Measurements from ENCODE around the gene NCOA1. TPM values are rescaled to one million over a fixed set of nuclear protein-coding genes. Genes with fewer than 3 reads are reported as not detected.
"Not testable (repeated sequence)": the region's sequence is repeated elsewhere in the genome, so short reads cannot be mapped to it uniquely, and the experiment has no call there.

NCOA1 gene
- polyA plus RNA-seq, 4 donors, result 40.7 to 50.9 (median 46.8) TPM

DNA sequence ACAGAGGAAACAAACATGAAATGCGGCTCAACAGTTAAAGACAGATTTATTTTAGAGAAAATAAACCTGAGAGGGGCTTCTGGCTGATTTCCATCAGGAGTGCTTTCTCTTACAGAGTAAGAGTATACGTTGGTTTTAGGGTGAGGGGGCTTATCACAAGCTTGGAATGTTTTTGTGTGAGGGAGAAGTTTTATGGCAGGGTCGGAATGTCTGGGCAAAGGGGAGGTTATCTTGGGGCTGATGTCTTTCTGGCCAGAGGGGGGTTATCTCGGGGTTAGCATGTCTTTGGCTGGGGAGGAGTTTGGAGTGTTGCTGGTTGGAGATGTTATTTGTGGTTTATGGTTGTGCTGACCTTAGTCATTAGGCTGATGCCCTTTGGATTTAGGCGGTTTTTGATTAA lies 280.0 kb downstream of the NCOA1 start:
- DNase-seq (ENCODE audit: low read depth in 4 of 4, low spot score in 3 of 4), result no peak

DNA sequence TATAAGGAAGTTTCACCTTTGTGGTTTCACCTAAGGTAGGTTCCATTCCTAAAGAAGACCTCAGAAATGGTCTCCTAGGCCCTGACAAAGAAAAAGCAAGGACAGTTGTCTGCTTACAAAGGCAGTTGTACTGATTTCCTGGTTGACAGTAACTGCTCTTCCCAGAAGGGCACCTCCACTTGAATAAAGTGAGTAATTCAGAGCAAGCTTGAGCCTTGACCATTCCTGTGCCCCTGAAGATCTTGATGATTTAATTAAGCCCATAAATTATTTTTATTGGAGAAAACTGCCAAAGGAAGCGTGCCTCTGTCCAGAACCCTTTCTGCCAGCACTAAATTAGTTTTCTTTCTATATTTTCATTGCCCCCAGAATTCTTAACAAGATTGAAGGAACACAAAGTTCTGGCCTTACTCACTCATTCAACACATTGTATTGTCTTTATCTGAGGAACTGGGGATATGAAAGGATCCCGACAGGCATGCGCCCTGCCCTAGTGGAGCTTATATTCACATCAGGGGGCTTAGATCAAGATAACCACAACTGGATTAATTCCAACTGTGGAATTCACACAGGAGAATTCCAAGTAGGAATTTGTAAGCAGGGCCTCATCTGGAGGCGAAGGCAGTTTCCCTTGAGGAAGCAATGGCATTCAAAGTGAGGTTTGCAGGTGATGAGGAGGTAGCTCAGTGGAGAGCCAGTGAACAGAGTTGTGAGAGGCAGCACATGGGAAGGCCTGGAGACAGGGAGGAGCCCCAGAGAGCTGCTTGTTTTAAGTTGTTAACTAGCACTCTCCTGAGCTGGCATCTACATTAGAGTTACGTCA lies 280.9 kb downstream of the NCOA1 start:
- no peak for DNase-seq (ENCODE audit: low read depth in 4 of 4, low spot score in 3 of 4)

DNA sequence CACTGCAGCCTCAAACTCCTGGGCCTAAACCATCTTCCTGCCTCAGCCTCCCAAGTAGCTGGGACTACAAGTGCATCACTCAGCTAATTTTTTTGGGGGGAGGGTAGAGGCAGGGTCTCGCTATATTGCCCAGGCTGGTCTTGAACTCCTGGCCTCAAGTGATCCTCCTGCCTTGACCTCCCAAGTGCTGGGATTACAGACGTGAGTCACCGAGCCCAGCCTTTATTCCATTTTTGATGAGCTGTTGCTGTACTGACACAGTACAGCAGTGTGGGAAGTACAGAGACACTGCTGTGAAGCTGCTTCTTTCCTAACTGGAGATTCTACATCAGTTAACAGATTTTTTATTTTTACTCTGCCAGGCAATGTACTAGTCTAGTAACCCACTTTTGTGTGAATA lies 283.3 kb downstream of the NCOA1 start:
- no peak for DNase-seq (ENCODE audit: low read depth in 4 of 4, low spot score in 3 of 4)

DNA sequence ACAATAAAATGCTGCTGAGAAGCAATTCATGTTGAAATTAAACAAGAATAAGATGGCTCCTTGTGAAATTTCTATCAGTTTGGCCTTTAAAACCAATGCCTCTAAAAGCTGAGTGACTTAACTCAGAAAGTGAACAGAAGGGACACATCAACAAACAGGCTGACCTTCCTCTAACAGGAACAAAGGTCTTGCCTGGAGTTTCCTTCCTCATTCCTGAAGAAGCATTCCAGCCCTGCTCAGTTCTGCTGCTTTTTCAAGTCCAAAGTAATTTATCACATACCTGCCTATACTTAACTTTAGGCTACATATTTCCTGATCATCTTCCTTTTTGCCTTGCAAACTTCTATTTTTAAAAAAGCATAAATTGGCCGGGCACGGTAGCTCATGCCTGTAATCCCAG lies 288.1 kb downstream of the NCOA1 start:
- DNase-seq (ENCODE audit: low read depth in 4 of 4, low spot score in 3 of 4), result no peak

DNA sequence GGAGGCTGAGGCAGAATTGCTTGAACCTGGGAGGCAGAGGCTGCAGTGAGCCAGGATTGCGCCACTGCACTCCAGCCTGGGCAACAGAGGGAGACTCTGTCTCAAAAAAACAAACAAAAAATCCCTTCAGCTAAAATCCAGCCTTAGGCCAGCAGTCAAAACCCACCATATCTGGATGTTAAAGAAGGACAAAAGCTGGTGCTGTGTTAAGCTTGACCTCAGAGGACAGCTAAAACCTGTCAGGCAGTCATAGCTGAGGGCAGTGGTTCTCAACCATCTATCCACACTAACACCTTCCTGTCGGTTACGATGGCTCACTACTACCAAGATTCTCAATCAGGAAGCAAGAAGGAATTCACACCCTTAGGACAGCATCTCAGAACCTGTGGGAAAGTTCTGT lies 292.6 kb downstream of the NCOA1 start:
- no peak for DNase-seq (ENCODE audit: low read depth in 4 of 4, low spot score in 3 of 4)

DNA sequence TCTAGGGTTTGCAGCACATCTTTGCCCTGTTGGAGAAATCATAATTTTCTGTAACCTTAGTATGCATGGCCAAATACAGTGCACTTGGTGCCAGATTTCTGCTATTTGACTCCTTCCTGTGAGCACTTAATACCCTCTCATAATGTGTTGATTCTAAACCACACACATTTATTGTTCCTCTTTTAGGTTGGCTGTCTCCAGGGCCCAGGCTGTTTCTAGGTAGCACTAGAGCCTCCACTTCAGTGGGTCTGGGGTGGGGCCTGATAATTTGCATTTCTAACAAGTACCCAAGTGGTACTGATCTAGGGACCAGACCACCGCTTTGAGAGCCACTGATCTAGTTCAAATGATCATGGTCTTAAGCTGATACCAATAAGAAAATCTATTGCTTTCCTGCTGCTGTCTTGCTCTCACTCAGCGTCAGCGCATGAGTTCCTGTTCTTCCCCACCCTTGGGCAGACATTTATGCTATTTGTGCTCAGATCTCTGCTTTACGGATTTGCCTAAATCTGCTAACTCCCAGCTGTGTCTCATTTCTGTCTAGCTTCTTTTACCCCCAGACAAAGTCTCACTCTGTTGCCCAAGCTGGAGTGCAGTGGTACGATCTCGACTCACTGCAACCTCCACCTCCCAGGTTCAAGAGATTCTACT lies 294.7 kb downstream of the NCOA1 start:
- no peak for DNase-seq (ENCODE audit: low read depth in 4 of 4, low spot score in 3 of 4)

DNA sequence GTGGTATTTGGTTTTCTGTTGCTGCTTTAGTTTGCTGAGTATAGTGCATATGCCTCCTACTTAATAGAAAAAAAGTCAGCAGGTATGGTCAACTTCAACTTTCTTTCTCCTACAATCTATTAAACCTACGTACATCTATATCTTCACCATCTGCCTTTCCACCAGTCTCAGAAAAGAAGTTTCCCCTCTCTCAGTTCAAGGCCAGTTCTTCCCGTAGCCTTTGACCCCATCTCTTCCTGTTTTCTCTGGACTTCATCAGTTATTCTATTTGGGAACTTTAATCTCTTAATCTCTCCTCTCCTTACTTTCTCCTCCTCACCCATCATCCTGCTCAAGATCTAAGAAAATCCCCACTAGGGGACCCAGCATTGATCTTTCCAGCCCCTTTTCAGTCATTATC lies 296.5 kb downstream of the NCOA1 start:
- DNase-seq (ENCODE audit: low read depth in 4 of 4, low spot score in 3 of 4), result no peak

DNA sequence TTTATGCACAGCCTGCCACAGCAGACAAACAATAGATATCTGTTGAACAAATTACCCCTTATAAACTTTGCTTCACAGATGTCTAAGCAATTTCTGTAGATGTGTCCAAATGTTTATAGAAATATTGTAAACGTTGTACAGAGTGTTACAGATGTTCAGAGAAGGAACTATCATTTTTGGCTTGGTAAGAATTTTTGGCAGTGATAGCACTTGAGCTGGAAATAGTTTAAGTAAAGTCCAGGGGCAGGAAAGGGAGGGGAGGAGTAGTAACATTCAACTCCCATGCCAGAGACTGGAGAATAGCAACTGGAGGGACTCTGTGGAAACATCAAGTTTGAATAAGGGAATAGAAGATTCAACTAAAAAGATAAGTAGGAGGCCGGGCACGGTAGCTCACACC lies 297.8 kb downstream of the NCOA1 start:
- no peak for DNase-seq (ENCODE audit: low read depth in 4 of 4, low spot score in 3 of 4)

DNA sequence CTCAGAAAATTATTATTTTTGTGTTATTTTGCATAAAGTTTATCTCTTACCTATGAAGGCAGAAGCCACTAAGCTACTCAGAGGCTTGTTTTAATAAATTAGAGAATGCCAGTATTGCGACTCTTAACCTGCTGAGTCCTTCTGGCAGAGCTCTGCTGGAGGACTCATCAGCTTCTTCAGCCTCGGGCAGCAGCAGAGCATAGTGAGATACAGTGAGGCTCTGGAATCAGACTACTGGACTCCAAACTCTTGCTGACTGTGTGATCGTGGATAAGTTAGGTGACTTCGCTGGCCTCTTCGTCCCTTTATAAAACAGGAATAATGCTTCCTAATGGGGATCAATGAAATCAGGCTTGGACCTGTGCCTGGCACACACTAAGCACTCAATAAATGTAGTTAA lies 300.4 kb downstream of the NCOA1 start:
- no peak for DNase-seq (ENCODE audit: low read depth in 4 of 4, low spot score in 3 of 4)

DNA sequence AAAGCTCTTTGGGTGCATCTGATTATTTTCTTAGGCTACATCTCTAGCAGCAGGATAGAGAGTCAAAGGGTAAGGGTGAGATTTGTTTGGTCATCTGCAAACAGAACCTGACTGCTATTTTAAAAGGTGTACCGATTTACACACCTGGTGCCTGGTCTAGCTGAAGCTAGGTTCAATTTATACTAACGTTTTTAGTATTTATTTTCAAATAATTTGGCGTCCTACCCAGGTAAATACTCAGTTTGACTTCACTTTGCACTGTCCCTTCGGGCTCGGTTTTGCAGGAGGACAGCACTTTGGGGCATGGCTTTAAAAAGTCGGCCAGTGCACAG lies 301.5 kb downstream of the NCOA1 start:
- DNase-seq (ENCODE audit: low read depth in 4 of 4, low spot score in 3 of 4), result no peak

DNA sequence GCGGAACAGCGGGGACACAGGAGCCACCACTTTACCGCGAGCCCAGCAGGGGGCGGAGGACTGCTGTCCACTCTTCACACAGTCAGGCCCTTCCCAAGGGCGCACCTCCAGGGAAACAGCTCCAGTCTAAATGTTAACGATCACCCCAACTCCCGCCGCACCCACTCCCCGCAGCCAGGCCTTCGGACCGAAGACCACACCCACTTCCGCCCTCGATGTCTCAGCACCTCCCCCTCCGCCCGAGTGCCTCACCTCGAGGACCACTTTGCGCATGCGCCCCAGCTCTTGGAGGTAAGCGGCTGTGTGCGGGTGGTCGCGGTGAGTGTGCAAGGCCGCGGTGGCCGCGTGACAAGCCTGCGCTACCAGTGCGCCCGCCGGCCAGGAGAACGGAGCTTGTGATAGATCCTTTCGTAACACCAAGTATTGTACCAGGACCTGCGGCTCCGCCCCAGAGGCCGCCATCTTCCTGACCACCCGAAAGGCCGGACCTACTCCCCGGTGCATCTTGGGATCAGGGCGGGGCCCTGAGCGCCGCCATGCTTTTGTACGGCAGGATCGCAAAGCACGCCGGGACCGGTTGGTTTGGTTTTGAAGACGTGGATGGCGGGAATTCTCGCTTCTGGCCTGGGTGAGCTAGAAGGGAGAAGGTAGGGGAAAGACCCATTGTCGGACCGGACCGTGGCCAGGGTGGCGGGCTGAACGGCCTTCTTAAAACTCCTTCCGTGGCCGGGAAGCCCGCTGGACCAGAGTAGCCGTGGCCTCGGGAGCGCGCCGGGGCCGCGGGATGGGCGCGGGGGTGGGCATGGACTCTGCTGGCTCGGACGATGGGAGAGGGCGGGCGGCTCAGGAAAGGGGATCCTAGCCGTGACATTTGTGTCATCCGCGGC lies 302.1 kb downstream of the NCOA1 start, which contains the start of the genes CENPO and PTRHD1:
Gene CENPO (plus strand): TSS at position 552 of the 887 bp plus-strand sequence. CDS start 495 bp downstream, outside the sequence.
Gene PTRHD1 (minus strand): TSS at position 518 of the 887 bp plus-strand sequence. CDS start 14 bp downstream, at position 504.
- DNase-seq (ENCODE audit: low read depth in 4 of 4, low spot score in 3 of 4), result peak; percentile 93 to 96 (median 94)

DNA sequence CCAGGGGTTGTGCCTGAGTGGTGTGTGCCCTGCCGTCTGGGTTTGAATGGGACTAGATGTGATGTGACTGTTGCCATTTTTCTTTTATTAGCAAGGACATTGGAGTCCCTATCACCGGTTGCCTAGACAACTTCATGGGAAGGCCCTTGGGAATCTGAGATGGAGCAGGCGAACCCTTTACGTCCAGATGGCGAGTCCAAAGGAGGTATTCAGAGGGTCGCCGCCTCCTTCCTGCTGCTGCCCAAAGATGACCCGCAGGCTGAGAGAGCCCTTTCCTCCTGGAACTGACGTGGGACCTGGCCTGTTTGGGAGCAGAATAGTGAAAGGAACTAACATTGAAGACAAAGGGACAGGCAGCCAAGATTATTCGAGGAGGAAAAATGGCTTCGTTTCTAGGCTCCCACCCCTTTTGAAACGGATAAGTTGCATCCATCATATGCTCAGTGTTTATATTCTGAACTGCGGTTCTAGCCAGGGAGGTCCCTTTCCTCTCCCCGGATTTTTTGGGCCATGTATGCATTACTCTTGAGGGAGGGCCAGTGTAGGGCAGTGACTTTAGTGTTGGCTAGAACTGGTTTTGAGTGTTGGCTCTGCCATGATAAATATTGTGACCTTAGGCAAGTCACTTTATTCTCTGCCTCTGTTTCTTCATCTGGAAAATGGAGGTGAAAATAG lies 302.8 kb downstream of the NCOA1 start:
- DNase-seq (ENCODE audit: low read depth in 4 of 4, low spot score in 3 of 4), result no peak

DNA sequence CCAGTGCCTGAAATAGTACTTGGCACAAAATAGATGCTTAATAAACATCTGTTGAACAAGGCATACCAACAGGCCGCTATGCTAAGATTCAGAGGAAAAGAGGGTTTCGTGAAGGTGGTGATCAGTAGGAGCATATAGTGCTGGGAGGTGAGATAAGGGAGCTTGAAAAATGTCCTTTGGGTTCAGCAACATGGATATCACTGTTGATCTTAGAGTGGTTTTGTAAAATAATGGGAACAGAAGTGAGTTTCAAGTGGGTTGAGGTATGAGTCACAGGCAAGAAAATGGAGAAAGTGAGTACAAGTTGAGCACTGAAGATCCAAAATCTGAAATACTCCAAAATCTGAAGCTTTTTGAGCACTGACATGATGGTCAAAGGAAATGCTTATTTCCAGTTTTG lies 306.6 kb downstream of the NCOA1 start:
- no peak for DNase-seq (ENCODE audit: low read depth in 4 of 4, low spot score in 3 of 4)

DNA sequence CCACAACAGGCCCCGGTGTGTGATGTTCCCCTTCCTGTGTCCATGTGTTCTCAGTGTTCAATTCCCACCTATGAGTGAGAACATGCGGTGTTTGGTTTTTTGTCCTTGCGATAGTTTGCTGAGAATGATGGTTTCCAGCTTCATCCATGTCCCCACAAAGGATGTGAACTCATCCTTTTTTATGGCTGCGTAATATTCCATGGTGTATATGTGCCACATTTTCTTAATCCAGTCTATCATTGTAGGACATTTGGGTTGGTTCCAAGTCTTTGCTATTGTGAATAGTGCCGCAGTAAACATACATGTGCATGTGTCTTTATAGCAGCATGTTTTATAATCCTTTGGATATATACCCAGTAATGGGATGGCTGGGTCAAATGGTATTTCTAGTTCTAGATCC lies 309.4 kb downstream of the NCOA1 start:
- not testable (repeated sequence) for DNase-seq (ENCODE audit: low read depth in 4 of 4, low spot score in 3 of 4)

DNA sequence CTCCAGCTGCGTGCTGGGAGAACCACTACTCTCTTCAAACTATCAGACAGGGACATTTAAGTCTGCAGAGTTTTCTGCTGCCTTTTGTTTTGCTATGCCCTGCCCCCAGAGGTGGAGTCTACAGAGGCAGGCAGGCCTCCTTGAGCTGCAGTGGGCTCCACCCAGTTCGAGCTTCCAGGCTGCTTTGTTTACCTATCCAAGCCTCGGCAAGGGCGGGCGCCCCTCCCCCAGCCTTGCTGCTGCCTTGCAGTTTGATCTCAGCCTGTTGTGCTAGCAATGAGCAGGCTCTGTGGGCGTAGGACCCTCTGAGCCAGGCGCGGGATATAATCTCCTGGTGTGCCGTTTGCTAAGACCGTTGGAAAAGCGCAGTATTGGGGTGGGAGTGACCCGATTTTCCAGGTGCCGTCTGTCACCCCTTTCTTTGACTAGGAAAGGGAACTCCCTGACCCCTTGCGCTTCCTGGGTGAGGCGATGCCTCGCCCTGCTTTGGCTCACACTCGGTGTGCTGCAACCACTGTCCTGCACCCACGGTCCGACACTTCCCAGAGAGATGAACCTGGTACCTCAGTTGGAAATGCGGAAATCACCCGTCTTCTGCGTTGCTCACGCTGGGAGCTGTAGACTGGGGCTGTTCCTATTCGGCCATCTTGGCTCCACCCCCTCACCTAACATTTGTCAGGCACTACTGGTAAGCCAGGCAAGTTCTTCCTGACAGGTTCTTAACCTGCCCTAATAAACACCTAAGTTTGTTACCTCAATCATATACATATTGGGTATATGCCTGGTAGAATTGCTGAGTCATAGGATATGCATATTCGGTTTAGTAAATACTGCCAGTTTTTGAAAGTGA lies 315.0 kb downstream of the NCOA1 start:
- not testable (repeated sequence) for DNase-seq (ENCODE audit: low read depth in 4 of 4, low spot score in 3 of 4)

DNA sequence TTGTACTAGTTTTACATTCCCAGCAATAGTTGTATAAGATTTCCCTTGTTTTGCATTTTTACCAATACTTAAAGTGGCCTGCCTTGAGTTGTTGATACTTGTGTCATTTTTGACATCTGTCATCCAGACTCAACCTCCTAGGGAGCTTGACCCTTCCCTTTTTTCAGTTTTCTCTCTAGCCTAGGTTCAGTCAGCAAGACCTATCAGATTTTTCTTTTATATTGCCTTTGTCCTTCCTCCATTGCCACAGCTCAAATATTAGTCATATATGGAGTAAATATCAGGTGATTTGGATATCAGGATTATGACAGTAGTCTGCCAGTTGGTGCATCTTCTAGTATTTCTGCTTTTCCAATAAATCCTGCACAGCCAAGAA lies 315.6 kb downstream of the NCOA1 start:
- no peak for DNase-seq (ENCODE audit: low read depth in 4 of 4, low spot score in 3 of 4)

DNA sequence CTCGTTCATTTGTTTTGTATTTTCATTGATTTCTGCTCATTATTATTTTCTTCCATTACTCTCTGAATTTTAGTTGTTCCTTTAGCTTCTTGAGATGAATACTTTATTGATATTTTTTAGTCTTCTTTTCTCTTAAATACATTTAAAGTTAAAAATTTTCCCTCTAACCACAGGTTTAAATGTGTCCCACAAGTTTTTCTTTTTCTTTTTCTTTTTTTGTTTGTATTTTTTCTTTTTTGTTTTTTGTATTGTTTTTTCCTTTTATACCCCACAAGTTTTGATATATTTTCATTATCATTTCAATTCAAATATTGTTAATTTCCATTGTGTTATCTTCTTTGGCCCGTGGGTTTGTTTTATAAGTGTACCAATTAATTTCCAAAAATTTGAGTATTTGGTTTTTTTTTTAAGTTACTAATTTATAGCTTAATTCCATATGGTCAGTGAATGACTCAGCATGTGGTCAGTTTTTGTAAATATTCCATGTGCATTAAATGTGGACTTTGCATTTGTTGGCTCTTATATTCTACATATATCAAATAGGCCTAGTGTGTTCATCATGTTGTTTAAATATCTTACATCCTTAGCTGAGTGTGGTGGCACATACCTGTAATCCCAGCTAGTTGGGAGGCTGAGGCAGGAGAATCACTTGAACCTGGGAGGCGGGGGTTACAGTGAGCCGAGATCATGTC lies 318.4 kb downstream of the NCOA1 start:
- DNase-seq (ENCODE audit: low read depth in 4 of 4, low spot score in 3 of 4), result no peak

DNA sequence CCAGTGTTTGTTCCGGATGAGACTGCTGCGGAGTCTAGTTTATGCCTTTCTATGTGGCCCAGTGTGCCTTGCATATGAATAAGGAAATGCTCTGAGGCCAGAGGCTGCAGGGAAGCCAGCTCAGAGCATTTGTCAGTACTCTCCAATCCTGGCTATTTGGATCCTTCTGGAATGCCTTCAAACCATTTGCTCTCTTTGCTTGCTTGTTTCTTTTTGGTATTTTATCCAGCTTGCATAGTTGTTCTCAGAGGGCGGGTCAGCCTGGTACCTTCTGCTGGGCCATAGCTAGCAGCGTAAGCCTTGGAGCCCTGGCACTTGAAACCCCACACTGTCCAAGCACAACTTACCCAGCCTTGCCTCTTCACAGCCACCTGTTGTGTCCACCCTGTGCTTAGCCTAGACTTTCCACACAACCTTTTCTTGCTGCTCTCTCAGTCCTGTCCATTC lies 322.7 kb downstream of the NCOA1 start:
- DNase-seq (ENCODE audit: low read depth in 4 of 4, low spot score in 3 of 4), result no peak

DNA sequence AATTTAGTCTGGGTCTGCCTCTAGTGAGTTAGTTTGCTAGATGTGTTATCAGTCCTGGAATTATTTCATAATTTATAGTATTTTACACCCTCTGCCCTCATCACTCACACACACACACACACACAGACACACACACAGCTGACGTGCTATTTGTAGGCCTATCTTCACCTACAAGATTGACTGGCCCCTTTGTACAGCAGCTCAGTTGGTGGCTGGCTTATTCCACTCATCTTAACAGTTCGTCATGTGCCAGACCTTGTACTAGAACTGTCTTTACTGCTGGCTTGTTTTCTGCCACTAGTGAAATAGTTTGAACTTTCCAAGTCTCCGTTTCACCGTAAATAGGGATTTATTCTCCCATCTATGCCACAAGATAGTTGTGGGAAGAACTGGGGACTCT lies 323.5 kb downstream of the NCOA1 start:
- DNase-seq (ENCODE audit: low read depth in 4 of 4, low spot score in 3 of 4), result no peak
